ENCODE measurements around the gene C13orf46. TPM values are rescaled to one million over a fixed set of nuclear protein-coding genes. Genes with fewer than 3 reads are reported as not detected.

Gene C13orf46
- total RNA-seq, 6 experiments from 2014 or later, result 1.4 to 2.5 (median 2.0) TPM

DNA sequence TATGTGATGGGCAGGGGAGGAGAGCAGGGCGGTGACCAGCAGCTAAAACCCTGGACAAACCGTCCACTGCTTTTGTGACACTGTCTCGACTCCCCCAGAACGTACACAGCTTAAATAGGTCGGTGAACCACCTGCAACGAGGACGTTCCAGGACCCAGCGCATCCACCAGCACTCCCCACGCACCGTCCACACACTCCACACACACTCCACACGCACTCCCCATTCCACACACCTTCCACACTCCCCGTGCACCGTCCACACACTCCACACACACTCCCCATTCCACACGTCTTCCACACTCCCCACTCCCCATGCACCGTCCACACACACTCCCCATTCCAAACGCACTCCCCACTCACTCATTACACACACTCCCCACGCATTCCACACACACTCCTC lies 38.3 kb upstream of the C13orf46 start:
- peaks cover 19% of the 10 kb centered on the region for H3K4me1 Mint-ChIP-seq (ENCODE audit: low read depth)
- H3K27me3 Mint-ChIP-seq (ENCODE audit: insufficient read depth), result peaks cover 10% of the 10 kb centered on the region
- no peak overlapping the region for H3K27ac Mint-ChIP-seq
- H3K36me3 Mint-ChIP-seq (ENCODE audit: low read depth), result peaks cover 20% of the 10 kb centered on the region
- H3K4me3 Mint-ChIP-seq, result no peak overlapping the region
- no peak for DNase-seq
- no peaks in the 10 kb centered on the region for H3K9me3 Mint-ChIP-seq
- TF ChIP-seq, protein P1, sequence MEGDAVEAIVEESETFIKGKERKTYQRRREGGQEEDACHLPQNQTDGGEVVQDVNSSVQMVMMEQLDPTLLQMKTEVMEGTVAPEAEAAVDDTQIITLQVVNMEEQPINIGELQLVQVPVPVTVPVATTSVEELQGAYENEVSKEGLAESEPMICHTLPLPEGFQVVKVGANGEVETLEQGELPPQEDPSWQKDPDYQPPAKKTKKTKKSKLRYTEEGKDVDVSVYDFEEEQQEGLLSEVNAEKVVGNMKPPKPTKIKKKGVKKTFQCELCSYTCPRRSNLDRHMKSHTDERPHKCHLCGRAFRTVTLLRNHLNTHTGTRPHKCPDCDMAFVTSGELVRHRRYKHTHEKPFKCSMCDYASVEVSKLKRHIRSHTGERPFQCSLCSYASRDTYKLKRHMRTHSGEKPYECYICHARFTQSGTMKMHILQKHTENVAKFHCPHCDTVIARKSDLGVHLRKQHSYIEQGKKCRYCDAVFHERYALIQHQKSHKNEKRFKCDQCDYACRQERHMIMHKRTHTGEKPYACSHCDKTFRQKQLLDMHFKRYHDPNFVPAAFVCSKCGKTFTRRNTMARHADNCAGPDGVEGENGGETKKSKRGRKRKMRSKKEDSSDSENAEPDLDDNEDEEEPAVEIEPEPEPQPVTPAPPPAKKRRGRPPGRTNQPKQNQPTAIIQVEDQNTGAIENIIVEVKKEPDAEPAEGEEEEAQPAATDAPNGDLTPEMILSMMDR (IDR thresholded peaks at IDR 0.05), result no peak

DNA sequence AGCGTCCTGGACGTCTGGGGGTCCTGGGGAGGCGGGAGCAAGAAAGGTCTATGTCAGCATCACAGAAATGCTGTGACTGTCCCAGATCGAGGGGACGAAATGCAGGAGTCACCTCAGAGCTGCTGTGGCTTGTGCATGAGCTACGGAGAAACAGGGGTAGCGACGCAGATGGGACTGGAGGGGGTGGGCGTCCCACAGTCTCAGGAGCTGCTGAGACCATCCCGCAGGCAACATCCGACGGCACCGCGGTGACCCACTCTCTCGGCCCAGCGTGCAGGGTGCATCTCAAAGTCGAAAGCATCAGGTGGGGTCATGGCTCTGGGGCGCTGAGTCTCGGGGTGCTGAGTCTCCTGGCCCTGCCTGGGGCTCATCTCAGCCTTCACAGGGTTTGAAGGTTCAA lies 37.4 kb upstream of the C13orf46 start:
- H3K27me3 Mint-ChIP-seq (ENCODE audit: insufficient read depth), result peaks cover 10% of the 10 kb centered on the region
- TF ChIP-seq, protein P1 (IDR thresholded peaks at IDR 0.05), result no peak

DNA sequence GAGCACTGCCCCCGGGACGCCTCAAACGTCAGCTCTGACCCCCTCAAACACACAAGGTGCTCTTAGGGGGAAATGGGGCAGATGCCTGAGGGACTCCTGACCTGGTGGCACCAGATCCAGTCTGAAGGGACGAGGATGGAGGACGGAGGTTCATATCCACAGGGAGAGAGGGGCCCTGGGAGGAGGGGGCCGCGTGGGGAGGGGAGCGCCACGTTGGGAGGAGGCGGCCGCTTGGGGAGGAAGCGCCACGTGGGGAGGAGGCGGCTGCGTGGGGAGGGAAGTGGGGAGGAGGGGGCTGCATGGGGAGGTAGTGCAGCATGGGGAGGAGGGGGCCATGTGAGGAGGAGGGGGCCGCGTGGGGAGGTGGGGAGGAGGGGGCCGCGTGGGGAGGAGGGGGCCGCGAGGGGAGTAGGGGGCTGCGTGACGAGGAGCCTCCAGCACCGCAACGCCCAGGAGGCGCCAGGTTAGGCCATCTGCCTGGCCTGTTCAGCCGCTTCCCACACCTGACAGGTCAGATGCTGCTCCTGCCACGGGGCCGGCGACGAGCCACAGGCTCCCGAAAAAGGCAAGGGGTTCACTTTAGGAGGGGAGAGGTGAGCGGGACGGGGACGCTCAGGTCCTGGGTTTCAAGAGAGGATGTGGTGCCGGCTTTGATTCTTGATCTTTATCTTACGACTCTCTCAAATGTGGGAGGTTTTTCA lies 36.7 kb upstream of the C13orf46 start:
- H3K9me3 Mint-ChIP-seq, result no peaks in the 10 kb centered on the region
- peaks cover 3% of the 10 kb centered on the region for H3K4me1 Mint-ChIP-seq (ENCODE audit: low read depth)
- H3K27ac Mint-ChIP-seq, result peak overlapping the region; percentile 25
- H3K27me3 Mint-ChIP-seq (ENCODE audit: insufficient read depth), result peaks cover 9% of the 10 kb centered on the region
- TF ChIP-seq, protein P1 (IDR thresholded peaks at IDR 0.05), result no peak
- peak; percentile 21 for DNase-seq
- H3K4me3 Mint-ChIP-seq, result no peak overlapping the region
- H3K36me3 Mint-ChIP-seq (ENCODE audit: low read depth), result peaks cover 10% of the 10 kb centered on the region

More for the DNA sequence above, 37.4 kb upstream of the C13orf46 start:
- DNase-seq, result no peak
- H3K36me3 Mint-ChIP-seq (ENCODE audit: low read depth), result peaks cover 16% of the 10 kb centered on the region
- peak overlapping the region; percentile 25 for H3K27ac Mint-ChIP-seq
- H3K9me3 Mint-ChIP-seq, result no peaks in the 10 kb centered on the region
- H3K4me1 Mint-ChIP-seq (ENCODE audit: low read depth), result peaks cover 10% of the 10 kb centered on the region
- H3K4me3 Mint-ChIP-seq, result no peak overlapping the region

DNA sequence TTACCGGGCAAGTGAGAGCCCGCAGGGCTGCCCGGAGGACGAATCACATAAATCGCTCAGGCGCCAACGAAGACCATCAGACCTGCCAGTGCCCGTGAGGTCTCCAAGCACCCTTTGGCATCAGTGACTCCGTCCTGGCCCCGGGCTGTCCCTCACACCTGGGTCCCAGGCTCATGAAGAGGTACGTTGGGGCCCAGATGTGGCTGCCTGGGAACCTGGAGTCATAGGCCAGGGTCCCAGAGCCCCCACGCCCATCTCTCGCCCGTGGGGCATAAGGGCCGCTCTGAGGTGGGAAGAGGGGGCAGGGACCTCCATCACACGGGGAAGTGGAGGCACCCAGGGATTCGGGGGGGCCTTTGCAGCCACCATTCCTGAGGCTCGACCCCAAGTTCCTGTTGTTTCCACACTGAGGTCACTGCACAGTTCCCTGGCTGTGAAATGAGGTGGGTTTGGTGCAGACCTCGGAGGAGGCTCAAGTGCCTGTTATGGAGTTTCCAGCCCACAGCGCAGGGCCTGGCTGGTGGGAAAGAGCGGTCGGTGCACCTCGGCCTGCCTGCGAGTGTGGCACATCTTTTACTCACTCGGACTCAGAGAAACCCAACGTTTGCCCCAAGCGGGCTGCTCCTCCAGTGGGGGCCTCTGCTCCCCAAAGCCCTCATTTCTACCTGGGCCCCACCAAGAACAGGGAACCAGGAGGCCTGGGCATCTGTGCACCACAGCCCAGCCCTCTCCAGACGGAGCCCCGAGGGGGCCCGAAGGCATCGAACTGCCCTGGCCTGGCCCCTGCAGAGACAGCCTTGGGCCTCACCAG lies 35.9 kb upstream of the C13orf46 start:
- TF ChIP-seq, protein P1 (IDR thresholded peaks at IDR 0.05), result no peak
- Mint-ChIP-seq H3K4me1 (ENCODE audit: low read depth) (no peaks in the 10 kb centered on the region), H3K4me3 (no peak overlapping the region), H3K27ac (no peak overlapping the region), H3K36me3 (ENCODE audit: low read depth) (peaks cover 11% of the 10 kb centered on the region), H3K9me3 (no peaks in the 10 kb centered on the region), H3K27me3 (ENCODE audit: insufficient read depth) (peaks cover 7% of the 10 kb centered on the region; the same call in 1 of the 2 replicates)
- DNase-seq, result no peak

DNA sequence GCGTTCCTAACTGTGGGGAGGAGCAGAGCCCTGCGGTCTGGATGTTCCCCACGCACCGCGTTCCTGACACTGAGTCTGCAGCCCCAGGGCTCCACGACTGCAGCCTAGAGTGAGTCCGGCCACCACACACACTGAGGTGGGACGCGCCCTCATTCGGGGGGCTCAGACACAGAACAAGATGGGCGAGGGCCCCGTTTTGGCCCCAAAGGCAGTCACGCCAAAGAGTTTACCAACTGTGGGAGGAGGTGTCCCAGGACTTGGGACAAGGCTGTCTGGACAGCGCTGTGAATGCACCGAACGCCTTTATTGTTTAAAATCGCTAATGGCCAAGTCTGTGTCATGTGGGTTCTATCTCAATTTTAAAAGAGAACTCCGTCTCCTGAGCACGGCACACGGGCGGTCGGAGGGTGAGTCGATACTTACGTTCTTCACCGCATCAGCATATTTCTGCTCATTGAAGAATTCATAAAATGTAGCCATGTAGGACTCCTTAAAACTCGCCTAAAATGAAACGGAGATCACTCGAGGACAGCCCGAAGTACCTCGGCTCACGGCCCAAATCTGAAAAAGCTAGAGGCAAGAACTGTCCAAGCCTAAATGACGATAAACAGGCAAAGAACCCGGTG lies 35.2 kb upstream of the C13orf46 start:
- H3K9me3 Mint-ChIP-seq, result no peaks in the 10 kb centered on the region
- no peak overlapping the region for H3K27ac Mint-ChIP-seq
- DNase-seq, result no peak
- no peaks in the 10 kb centered on the region for H3K4me1 Mint-ChIP-seq (ENCODE audit: low read depth)
- no peak overlapping the region for H3K4me3 Mint-ChIP-seq
- H3K36me3 Mint-ChIP-seq (ENCODE audit: low read depth), result peaks cover 17% of the 10 kb centered on the region
- TF ChIP-seq, protein P1 (IDR thresholded peaks at IDR 0.05), result no peak
- peaks cover 7% of the 10 kb centered on the region; the same call in 1 of the 2 replicates for H3K27me3 Mint-ChIP-seq (ENCODE audit: insufficient read depth)
